ENCODE measurements around the gene MTERF4.

- TF ChIP-seq MXI1 (conservative IDR thresholded peaks at IDR 0.05; ENCODE audit: poor library complexity, severe bottlenecking) (no peak), SMC3 (conservative IDR thresholded peaks at IDR 0.05; ENCODE audit: poor library complexity) (no peak), EP300 (conservative IDR thresholded peaks at IDR 0.05; ENCODE audit: poor library complexity, severe bottlenecking) (no peak), TAF1 (IDR thresholded peaks at IDR 0.05; ENCODE audit: low read depth) (no peak), POLR2AphosphoS5 (IDR thresholded peaks at IDR 0.05) (no peak)
- TF ChIP-seq, protein P1, sequence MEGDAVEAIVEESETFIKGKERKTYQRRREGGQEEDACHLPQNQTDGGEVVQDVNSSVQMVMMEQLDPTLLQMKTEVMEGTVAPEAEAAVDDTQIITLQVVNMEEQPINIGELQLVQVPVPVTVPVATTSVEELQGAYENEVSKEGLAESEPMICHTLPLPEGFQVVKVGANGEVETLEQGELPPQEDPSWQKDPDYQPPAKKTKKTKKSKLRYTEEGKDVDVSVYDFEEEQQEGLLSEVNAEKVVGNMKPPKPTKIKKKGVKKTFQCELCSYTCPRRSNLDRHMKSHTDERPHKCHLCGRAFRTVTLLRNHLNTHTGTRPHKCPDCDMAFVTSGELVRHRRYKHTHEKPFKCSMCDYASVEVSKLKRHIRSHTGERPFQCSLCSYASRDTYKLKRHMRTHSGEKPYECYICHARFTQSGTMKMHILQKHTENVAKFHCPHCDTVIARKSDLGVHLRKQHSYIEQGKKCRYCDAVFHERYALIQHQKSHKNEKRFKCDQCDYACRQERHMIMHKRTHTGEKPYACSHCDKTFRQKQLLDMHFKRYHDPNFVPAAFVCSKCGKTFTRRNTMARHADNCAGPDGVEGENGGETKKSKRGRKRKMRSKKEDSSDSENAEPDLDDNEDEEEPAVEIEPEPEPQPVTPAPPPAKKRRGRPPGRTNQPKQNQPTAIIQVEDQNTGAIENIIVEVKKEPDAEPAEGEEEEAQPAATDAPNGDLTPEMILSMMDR (IDR thresholded peaks at IDR 0.05; ENCODE audit: poor library complexity, severe bottlenecking), result no peak
Observed at GRCh38 chr2:241130316-241130715, 28.2 kb upstream of the MTERF4 start.
